ENCODE measurements around the gene TRIM54.
"Not testable (repeated sequence)": the region's sequence is repeated elsewhere in the genome, so short reads cannot be mapped to it uniquely, and the experiment has no call there.

Gene TRIM54

DNA sequence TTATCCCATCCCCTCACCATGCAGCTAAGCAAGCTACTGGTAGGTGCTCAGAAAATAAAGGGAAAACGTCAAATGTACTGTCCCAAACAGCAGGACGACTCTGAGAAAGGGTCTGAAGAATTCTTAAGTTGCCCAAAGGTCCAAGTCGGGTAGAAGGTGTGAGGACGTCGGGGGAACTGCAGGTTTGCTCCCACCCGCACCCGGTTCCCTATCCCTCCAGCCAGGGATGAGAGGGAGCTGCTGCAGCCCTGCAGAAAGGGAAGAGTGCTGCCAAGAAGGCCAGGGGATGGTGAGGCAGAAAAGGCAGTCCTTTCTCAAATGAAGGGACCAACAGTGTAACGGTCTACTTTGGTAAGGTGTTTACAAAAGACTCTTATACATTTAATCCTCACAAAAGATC lies 32.9 kb downstream of the TRIM54 start:
- DNase-seq = no peak

- no peak for DNase-seq
Measured at GRCh38 chr2:27316655-27317412, 34.6 kb downstream of the TRIM54 start.

DNA sequence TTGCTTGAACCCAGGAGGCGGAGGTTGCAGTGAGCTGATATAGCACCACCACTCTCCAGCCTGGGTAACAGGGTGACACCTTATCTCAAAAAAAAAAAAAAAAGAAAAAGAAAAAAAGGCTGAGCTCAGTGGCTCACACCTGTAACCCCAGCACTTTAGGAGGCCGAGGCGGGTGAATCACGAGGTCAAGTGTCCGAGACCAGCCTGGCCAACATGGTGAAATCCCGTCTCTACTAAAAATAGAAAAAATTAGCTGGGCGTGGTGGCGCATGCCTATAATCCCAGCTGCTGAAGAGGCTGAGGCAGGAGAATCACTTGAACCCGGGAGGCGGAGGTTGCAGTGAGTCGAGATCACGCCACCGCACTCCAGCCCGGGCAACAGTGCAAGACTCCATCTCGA lies 37.6 kb downstream of the TRIM54 start:
- DNase-seq = not testable (repeated sequence)

DNA sequence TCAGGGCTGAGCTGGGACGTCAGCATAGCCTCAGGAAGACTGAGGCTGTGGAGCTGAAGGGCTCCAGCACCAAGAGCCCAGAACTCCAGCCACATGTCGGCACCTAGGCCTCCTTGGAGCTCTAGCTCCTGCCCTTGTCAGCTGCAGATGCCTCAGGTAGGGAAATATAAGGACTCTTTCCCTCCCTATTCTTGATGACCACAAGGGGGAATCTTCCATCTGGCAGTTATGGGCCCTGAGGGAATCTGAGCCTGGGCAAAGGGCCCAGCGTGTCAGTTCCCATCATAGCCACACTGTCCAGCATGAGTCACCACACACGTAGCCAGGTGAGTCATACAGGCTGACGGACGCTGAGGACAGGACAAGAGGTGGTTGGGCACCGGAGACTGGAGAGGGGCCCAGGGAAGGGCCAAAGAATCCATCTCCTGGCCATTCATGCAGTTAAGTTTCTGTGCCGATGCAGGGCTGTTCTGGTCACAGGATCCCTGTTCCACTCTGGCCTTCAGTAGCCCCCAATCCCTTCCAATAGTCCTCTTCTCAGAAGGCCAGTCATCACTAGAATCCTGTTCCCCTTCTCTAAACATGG lies 38.8 kb downstream of the TRIM54 start:
- no peak for DNase-seq

DNA sequence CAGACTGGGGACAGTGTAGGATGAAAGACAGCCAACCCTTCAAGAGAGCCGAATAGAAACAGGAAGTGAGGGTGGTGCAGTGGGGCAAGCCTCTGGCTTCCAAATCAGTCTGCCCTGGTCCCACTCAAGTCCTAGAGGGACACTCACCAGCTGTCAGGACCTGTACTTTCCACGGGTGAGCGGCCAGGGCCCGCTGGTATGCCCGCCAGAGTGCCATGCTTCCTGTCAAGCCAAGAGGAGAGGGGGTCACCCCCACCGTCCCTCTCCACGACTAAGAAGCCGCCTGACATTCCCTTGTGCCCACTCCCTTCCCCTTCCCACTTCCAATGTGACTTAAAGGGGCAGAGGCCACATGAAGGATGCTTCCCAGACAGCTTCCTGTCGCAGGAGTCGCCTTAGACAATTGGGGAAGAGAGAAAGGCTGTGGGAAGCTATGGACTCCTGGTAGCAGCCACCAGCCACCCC lies 40.1 kb downstream of the TRIM54 start:
- no peak for DNase-seq

- peak; percentile 94 for DNase-seq
Measured at GRCh38 chr2:27322766-27323595, 40.8 kb downstream of the TRIM54 start, which contains the start of gene MPV17. TSS of gene MPV17 (minus strand) at chr2:27323097. CDS start at chr2:27322517, 580 bp downstream.

DNA sequence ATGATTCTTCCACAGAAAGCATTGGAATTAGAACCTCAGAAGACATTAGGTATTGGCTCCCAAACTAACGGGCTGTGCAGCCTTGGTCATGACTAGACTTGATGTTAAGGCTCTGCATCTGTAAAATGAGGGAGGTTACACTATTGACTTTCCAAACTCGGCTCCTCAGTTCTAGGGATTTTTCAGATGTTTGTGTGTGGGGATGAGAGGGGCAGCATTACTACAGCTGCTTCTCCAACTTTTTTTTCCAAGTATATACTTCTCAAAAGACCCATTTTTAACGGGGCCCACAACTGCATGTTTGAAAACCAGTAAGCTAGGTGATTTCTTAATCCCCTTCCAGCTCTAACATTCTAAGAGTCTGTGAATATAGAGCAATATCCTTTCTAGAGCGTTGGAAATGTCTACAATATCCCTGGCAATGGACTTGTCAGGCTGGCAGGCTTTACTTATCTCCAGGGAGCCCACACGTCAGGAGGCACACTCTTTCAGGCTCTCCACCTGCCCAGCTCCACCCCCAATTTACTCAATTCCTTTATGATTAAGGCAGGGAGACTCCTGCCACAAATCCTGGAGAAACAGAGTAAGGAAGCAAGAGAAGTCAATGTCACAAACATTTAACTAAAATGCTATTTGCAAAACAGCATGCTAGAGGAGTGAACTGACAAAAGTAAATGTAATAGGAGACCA lies 41.5 kb downstream of the TRIM54 start:
- peak; percentile 52 for DNase-seq

DNA sequence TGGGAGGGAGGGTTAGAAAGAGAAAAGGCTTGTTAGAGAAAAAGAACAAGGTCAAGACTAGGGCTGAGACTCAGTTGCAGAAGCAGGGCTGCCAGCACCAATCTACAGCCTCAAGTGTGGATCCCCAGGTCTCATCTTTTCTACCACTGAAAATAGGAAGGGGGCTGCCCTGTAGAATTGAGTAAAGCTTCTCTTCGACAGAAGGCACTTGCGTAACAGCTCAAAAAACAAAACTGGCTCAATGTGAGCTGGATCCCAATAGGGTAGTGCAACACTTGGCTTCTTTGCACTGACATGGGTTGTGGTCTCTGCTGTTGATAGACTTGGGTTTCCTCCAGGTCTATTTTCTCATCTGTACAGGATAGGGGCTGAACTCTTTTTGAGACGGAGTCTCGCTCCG lies 42.5 kb downstream of the TRIM54 start:
- no peak for DNase-seq

GRCh38 chr2:27335311-27335710 lies 53.1 kb downstream of the TRIM54 start:
- DNase-seq = no peak

- no peak for DNase-seq
Measured at GRCh38 chr2:27336173-27336572, 53.9 kb downstream of the TRIM54 start.

- DNase-seq = no peak
Measured at GRCh38 chr2:27347641-27348040, 65.4 kb downstream of the TRIM54 start.

- no peak for DNase-seq
Measured at GRCh38 chr2:27350106-27350693, 68.0 kb downstream of the TRIM54 start.

- DNase-seq = no peak
Measured at GRCh38 chr2:27351802-27352598, 69.8 kb downstream of the TRIM54 start.

DNA sequence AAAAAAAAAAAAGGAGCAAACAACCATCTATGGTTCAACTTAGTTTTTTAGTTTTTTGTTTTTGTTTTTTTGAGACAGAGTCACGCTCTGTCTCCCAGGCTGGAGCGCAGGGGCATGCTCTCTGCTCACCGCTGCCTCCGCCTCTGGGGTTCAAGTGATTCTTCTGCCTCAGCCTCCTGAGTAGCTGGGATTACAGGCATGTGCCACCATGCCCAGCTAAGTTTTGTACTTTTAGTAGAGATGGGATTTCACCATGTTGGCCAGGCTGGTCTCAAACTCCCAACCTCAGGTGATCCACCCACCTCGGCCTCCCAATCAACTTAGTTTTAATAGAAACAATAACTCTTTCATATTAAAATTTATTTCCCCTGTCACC lies 71.1 kb downstream of the TRIM54 start:
- not testable (repeated sequence) for DNase-seq

GRCh38 chr2:27353762-27354596 lies 71.8 kb downstream of the TRIM54 start:
- no peak for DNase-seq

DNA sequence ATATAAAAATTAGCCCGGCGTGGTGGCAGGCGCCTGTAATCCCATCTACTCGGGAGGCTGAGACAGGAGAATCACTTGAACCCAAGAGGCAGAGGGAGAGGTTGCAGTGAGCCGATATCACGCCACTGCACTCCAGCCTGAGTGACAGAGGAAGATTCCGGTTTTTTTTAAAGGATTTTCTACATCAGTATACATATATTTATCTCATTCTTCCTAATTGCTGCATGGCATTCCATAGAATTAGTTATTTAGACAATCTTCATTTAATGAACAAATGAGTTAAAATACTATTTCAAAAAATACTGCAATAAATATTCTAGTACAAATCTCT lies 72.3 kb downstream of the TRIM54 start:
- DNase-seq = no peak

DNA sequence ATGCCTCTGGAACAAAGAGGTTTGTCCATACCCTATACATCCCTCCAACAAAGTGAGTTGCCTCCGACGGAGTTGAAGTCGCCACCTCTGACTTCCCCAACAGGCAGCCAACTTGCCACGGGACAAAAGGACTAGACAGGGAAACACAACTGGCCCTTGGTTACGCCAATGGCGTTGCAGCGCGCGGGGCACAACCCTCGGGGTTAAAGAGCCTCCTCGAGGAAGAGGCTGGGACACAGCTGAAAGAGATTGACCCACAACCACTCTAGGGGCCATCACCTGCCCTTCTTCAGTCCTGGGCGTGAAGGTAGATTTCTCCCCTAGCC lies 73.8 kb downstream of the TRIM54 start:
- no peak for DNase-seq

DNA sequence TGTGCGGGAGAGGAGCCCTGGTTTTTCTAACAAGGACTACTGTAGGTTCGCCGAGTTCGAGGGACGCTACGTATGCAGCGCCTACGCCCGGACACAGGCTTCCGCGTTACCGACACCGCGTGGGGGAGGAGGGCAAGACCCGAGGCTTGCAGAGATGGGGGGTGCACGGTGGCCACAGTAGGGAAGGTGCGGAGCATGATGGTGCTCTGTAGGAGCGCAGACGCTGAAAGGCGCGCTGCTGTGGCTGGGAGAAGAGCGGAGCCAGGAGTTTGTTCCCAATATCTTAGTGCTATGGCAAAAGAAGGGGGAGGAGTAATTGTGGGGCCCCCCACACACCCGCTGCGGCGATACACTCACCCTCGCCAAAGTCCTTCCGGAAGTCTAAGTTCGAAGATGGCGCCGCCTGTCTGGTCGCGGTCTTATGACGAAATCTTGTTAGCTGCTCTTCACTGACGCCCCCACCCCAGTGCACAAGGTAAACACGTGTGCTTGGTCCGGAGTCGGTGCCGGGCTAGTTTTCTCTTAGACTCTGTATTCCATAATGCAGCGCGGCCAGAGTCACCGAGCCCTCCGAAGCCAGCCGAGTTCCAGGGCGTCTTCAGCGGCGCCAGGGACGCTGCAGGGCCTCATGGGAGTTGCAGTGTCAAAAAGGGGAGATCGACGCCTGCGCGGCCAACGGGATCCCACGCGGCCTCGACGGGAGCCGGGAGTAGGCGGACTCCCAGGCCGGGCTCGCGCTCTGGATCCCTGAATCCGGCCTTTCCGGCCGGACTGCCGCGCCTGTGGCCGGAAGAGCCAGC lies 74.4 kb downstream of the TRIM54 start, which contains the start of gene GTF3C2:
Gene GTF3C2 (minus strand): TSS at position 383 of the 800 bp plus-strand sequence. CDS start 13,210 bp downstream, outside the sequence.
- peak; percentile 95 for DNase-seq

All from right forelimb (tissue), 1 donor.